GM19372 (cell line): ENCODE data around the gene ANKRD44.

Source experiments
- ATAC-seq: cut with Tn5 transposase; IDR thresholded peaks from one replicate; pipeline ENCODE4 v1.9.1; 2021; ENCODE audit warnings: mild to moderate bottlenecking, low read depth, moderate library complexity; ENCODE audit not compliant: unreplicated experiment

Gene ANKRD44

GRCh38 chr2:197212344-197213262 is 98.0 kb downstream of the ANKRD44 start:
- ATAC-seq, result no peak

- ATAC-seq, result no peak
Observed at GRCh38 chr2:197211881-197212342, 98.7 kb downstream of the ANKRD44 start.

GRCh38 chr2:197210430-197210829 is 100.2 kb downstream of the ANKRD44 start:
- no peak for ATAC-seq

GRCh38 chr2:197209742-197210408 is 100.7 kb downstream of the ANKRD44 start:
- peak; percentile 24 for ATAC-seq

- ATAC-seq, result no peak
Observed at GRCh38 chr2:197209246-197209645, 101.3 kb downstream of the ANKRD44 start.

GRCh38 chr2:197208841-197209240 is 101.7 kb downstream of the ANKRD44 start:
- no peak for ATAC-seq

- ATAC-seq, result no peak
Observed at GRCh38 chr2:197208024-197208423, 102.6 kb downstream of the ANKRD44 start.

- no peak for ATAC-seq
Observed at GRCh38 chr2:197207598-197207997, 103.0 kb downstream of the ANKRD44 start.

- ATAC-seq, result no peak
Observed at GRCh38 chr2:197207106-197207505, 103.5 kb downstream of the ANKRD44 start.

GRCh38 chr2:197205585-197206215 is 104.9 kb downstream of the ANKRD44 start:
- ATAC-seq, result peak; percentile 76

GRCh38 chr2:197204519-197205250 is 105.9 kb downstream of the ANKRD44 start:
- no peak for ATAC-seq

- no peak for ATAC-seq
Observed at GRCh38 chr2:197201874-197202273, 108.7 kb downstream of the ANKRD44 start.

- no peak for ATAC-seq
Observed at GRCh38 chr2:197200762-197201058, 109.9 kb downstream of the ANKRD44 start.

GRCh38 chr2:197200051-197200761 is 110.4 kb downstream of the ANKRD44 start:
- ATAC-seq, result no peak

- peak; percentile 99 for ATAC-seq
Observed at GRCh38 chr2:197198890-197199289, 111.7 kb downstream of the ANKRD44 start.

- no peak for ATAC-seq
Observed at GRCh38 chr2:197197895-197198311, 112.7 kb downstream of the ANKRD44 start.

- no peak for ATAC-seq
Observed at GRCh38 chr2:197196541-197197180, 113.9 kb downstream of the ANKRD44 start.

GRCh38 chr2:197195518-197195917 is 115.1 kb downstream of the ANKRD44 start:
- ATAC-seq, result no peak

- peak; percentile 75 for ATAC-seq
Observed at GRCh38 chr2:197191940-197192322, 118.6 kb downstream of the ANKRD44 start.
